MM.1S (cell line): Measurements from ENCODE around the gene MGA.

Source experiments
- EZH2 ChIP-seq: fragments of 300-600 bp; sonication (generic); optimal IDR thresholded peaks from 2 replicates; pipeline ENCODE3; 2017; ENCODE audit warnings: low read depth, mild to moderate bottlenecking, antibody characterized with exemption, low read length, mixed read lengths
- EZH2phosphoT487 ChIP-seq: fragments of 300-600 bp; sonication (generic); IDR thresholded peaks from 2 replicates; pipeline ENCODE4 v1.6.1; 2018; ENCODE audit warnings: antibody characterized with exemption, low read length
- TF ChIP-seq, protein P1 (sequence below): fragments of 300-600 bp; sonication (generic); IDR thresholded peaks from 2 replicates; pipeline ENCODE4 v1.5.1; 2016; ENCODE audit warnings: antibody characterized with exemption, low read length, mixed read lengths

DNA sequence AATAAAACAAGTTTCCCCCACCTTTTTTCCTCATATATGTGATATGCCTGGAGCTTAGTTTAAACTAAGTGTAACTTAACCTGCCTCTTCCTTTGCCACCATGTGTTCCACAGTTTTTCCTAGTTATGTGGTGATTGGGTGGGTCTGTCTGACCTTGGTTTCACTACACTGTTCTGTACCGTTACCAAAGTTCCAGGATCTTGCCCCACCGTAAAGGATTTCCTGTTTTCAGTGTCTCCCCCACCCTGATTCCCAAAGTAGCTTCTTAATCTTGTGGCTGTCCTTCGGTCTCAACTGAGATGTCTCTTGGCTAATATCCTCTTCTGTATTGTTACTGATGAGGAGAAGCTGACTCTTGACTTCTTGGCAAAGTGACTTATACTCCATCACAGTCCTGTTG, 6.4 kb upstream of the MGA start:
- TF ChIP-seq, protein P1, sequence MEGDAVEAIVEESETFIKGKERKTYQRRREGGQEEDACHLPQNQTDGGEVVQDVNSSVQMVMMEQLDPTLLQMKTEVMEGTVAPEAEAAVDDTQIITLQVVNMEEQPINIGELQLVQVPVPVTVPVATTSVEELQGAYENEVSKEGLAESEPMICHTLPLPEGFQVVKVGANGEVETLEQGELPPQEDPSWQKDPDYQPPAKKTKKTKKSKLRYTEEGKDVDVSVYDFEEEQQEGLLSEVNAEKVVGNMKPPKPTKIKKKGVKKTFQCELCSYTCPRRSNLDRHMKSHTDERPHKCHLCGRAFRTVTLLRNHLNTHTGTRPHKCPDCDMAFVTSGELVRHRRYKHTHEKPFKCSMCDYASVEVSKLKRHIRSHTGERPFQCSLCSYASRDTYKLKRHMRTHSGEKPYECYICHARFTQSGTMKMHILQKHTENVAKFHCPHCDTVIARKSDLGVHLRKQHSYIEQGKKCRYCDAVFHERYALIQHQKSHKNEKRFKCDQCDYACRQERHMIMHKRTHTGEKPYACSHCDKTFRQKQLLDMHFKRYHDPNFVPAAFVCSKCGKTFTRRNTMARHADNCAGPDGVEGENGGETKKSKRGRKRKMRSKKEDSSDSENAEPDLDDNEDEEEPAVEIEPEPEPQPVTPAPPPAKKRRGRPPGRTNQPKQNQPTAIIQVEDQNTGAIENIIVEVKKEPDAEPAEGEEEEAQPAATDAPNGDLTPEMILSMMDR: no peak
- TF ChIP-seq EZH2 (no peak), EZH2phosphoT487 (no peak)
